Right forelimb (tissue), 1 donor: Measurements from ENCODE around the gene GAS2L3.

Experiments used
- DNase-seq: peaks from one replicate; pipeline ENCODE4 v3.0.0-alpha.2; 2018

GAS2L3 gene

GRCh38 chr12:100668945-100669536 is 95.6 kb downstream of the GAS2L3 start:
- peak; percentile 67 for DNase-seq

- no peak for DNase-seq
These were observed 96.4 kb downstream of the GAS2L3 start for GRCh38 chr12:100669922-100670321.

- DNase-seq = no peak
These were observed 98.1 kb downstream of the GAS2L3 start for GRCh38 chr12:100671396-100672074.

- DNase-seq = no peak
These were observed 98.7 kb downstream of the GAS2L3 start for GRCh38 chr12:100672075-100672592.

- no peak for DNase-seq
These were observed 100.8 kb downstream of the GAS2L3 start for GRCh38 chr12:100674036-100674888.
